ENCODE results near the gene ARMC2. TPM values are rescaled to one million over a fixed set of nuclear protein-coding genes. Genes with fewer than 3 reads are reported as not detected.

ARMC2 gene
- total and polyA plus RNA-seq, 2 of the 8 experiments (the other 6 are each of a cell fraction or from before 2014, with no cell fraction given), result 1.6 to 4.4 TPM

- no peak overlapping the region for H3K18ac ChIP-seq (ENCODE audit: extremely low read depth, low read length)
- DNase-seq (ENCODE audit: low read depth in 1 of 2, low spot score in 2 of 2), result no peak
- H3K36me3 ChIP-seq (ENCODE audit: control insufficient read depth in 2 of 4, insufficient read depth in 4 of 4, low read length in 3 of 4), result no peaks in the 10 kb centered on the region
- H4K91ac ChIP-seq (replicated peaks; ENCODE audit: insufficient read length, low read length), result no peak overlapping the region
- no peak overlapping the region for H3K23ac ChIP-seq (ENCODE audit: insufficient read length)
- no peak overlapping the region for H3K4ac ChIP-seq (replicated peaks; ENCODE audit: insufficient read length, low read depth, low read length)
- H3K9ac ChIP-seq (replicated peaks in 1 of 4; ENCODE audit: extremely low read depth in 1 of 4, low read depth in 3 of 4, low read length in 3 of 4), result no peak overlapping the region
- no peak overlapping the region for H2BK5ac ChIP-seq (ENCODE audit: low read depth, low read length)
- H3K79me1 ChIP-seq (ENCODE audit: low read depth, low read length), result no peaks in the 10 kb centered on the region
- no peak overlapping the region for H2BK12ac ChIP-seq (ENCODE audit: low read depth, low read length)
- WGBS, 2 experiments (ENCODE audit: extremely low coverage in 1 of 2, insufficient coverage in 1 of 2, insufficient read length in 1 of 2, insufficient replicate concordance in 2 of 2, low coverage in 1 of 2, low lambda C conversion rate in 2 of 2, missing lambda C conversion rate in 1 of 2), result 88% methylated on average over 2 of the region's 3 CpGs; no CpG with 5 or more reads in 1 of the 2 experiments
- H4K5ac ChIP-seq (ENCODE audit: insufficient read length, low read depth, low read length), result no peak overlapping the region
- no peak overlapping the region for H3K4me3 ChIP-seq (ENCODE audit: extremely low read depth in 1 of 4, insufficient read depth in 2 of 4, low read depth in 3 of 4, low read length in 4 of 4)
- CTCF ChIA-PET (ENCODE audit: partially characterized antibody), result interaction anchor here (0.8 to 7.0 kb wide), 21 partner anchors 11 to 317 kb away, joined by 3 to 117 read pairs (median 4); partner anchors contain the start of gene ARMC2
- H3K14ac ChIP-seq (ENCODE audit: insufficient read length), result no peak overlapping the region
- no peak overlapping the region for H2BK120ac ChIP-seq (replicated peaks; ENCODE audit: low read depth, low read length)
- POLR2A ChIA-PET (ENCODE audit: partially characterized antibody), result interaction anchor here (1.1 kb wide), 1 partner anchor 274 kb away, joined by 3 read pairs; no protein-coding TSS in a partner anchor
- H3K56ac ChIP-seq (replicated peaks; ENCODE audit: insufficient read length, low read depth, low read length), result no peak overlapping the region
- no peak overlapping the region for H2BK20ac ChIP-seq (ENCODE audit: low read length)
- H3K27me3 ChIP-seq (replicated peaks in 1 of 4; ENCODE audit: control insufficient read depth in 3 of 4, extremely low read depth in 1 of 4, insufficient read depth in 3 of 4, low read length in 3 of 4), result no peaks in the 10 kb centered on the region
- H3K9me3 ChIP-seq (ENCODE audit: insufficient read depth in 2 of 2, low read depth in 1 of 2, low read length in 1 of 2), result no peaks in the 10 kb centered on the region
- H2AK5ac ChIP-seq (ENCODE audit: low read depth, low read length), result no peak overlapping the region
- no peaks in the 10 kb centered on the region for H4K20me1 ChIP-seq (replicated peaks in 1 of 2; ENCODE audit: control insufficient read depth in 1 of 2, insufficient read depth in 2 of 2, low read length in 2 of 2)
- H3K23me2 ChIP-seq (ENCODE audit: low read depth, low read length), result peaks cover 4% of the 10 kb centered on the region
- peaks cover 3 to 8% (median 6%) of the 10 kb centered on the region in 4 experiments; a peak in 6 of 7 replicates for H3K4me1 ChIP-seq (replicated peaks in 1 of 4; ENCODE audit: control insufficient read depth in 3 of 4, insufficient read depth in 4 of 4, low read length in 3 of 4)
- H2AFZ ChIP-seq (ENCODE audit: low read length), result no peak overlapping the region
- H2BK15ac ChIP-seq (ENCODE audit: low read length), result no peak overlapping the region
- H4K8ac ChIP-seq (ENCODE audit: extremely low read depth, insufficient read depth, low read length), result no peak overlapping the region
- no peak overlapping the region for H3K27ac ChIP-seq (ENCODE audit: low read depth, low read length)
- H3K79me2 ChIP-seq (ENCODE audit: control insufficient read depth in 1 of 2, insufficient read depth in 2 of 2, low read length in 2 of 2), result no peaks in the 10 kb centered on the region
- H3K4me2 ChIP-seq (ENCODE audit: insufficient read depth in 1 of 2, low read depth in 2 of 2, low read length in 2 of 2), result no peak overlapping the region
- no peak for FAIRE-seq
- TF ChIP-seq KDM1A (IDR thresholded peaks at IDR 0.05; ENCODE audit: borderline replicate concordance, low read length) (no peak), E2F6 (IDR thresholded peaks at IDR 0.05) (no peak), CHD1 (IDR thresholded peaks at IDR 0.05; ENCODE audit: low read depth, low read length) (no peak), CTCF (IDR thresholded peaks at IDR 0.05; ENCODE audit: control extremely low read depth in 1 of 3, insufficient read depth in 1 of 3, low read depth in 1 of 3, low read length in 3 of 3) (no peak), ATF2 (IDR thresholded peaks at IDR 0.05; ENCODE audit: low read length) (no peak), EP300 (IDR thresholded peaks at IDR 0.05; ENCODE audit: borderline replicate concordance in 1 of 2, low read depth in 2 of 2, low read length in 2 of 2) (no peak), TCF12 (IDR thresholded peaks at IDR 0.05; ENCODE audit: low read depth, low read length) (no peak), RAD21 (IDR thresholded peaks at IDR 0.05 in 1 of 2, conservative IDR thresholded peaks at IDR 0.05 in 1 of 2; ENCODE audit: low read depth in 2 of 2, low read length in 2 of 2) (no peak)
These were observed 12.2 kb upstream of the ARMC2 start for GRCh38 chr6:108836061-108836460.

Data from H1 (cell line).